Fibroblast of the aortic adventitia (primary cell): Measurements from ENCODE around the gene TEX2. TPM values are rescaled to one million over a fixed set of nuclear protein-coding genes. Genes with fewer than 3 reads are reported as not detected.

ENCODE experiments used
- DNase-seq: peaks from one replicate; pipeline ENCODE4 v3.0.0-alpha.2; 2010; ENCODE audit warnings: low read depth
- H3K4me3 ChIP-seq: 2 replicates; pipeline ENCODE4 v1.5.1; 2011; ENCODE audit warnings: low read depth, mild to moderate bottlenecking, control low read depth, low read length, moderate library complexity
- total RNA-seq: library from RNA; depleted of rRNA; stranded (reverse); fragments of >200 nt; gene quantifications from 2 replicates; pipeline ENCODE4 v1.2.3, GENCODE V29; 2012; ENCODE audit warnings: low replicate concordance
- TF ChIP-seq, protein P1 (sequence below): IDR thresholded peaks from 2 replicates; pipeline ENCODE4 v1.5.1; 2011; ENCODE audit warnings: mild to moderate bottlenecking, low read length, control low read depth, inconsistent platforms; ENCODE audit not compliant: insufficient read depth

Gene TEX2
- total RNA-seq, 1 donor = 24.6 TPM

GRCh38 chr17:64281962-64282752 lies 19.1 kb upstream of the TEX2 start:
- peak; percentile 89 for DNase-seq
- TF ChIP-seq, protein P1, sequence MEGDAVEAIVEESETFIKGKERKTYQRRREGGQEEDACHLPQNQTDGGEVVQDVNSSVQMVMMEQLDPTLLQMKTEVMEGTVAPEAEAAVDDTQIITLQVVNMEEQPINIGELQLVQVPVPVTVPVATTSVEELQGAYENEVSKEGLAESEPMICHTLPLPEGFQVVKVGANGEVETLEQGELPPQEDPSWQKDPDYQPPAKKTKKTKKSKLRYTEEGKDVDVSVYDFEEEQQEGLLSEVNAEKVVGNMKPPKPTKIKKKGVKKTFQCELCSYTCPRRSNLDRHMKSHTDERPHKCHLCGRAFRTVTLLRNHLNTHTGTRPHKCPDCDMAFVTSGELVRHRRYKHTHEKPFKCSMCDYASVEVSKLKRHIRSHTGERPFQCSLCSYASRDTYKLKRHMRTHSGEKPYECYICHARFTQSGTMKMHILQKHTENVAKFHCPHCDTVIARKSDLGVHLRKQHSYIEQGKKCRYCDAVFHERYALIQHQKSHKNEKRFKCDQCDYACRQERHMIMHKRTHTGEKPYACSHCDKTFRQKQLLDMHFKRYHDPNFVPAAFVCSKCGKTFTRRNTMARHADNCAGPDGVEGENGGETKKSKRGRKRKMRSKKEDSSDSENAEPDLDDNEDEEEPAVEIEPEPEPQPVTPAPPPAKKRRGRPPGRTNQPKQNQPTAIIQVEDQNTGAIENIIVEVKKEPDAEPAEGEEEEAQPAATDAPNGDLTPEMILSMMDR = peak; percentile 85
- H3K4me3 ChIP-seq = no peak overlapping the region

DNA sequence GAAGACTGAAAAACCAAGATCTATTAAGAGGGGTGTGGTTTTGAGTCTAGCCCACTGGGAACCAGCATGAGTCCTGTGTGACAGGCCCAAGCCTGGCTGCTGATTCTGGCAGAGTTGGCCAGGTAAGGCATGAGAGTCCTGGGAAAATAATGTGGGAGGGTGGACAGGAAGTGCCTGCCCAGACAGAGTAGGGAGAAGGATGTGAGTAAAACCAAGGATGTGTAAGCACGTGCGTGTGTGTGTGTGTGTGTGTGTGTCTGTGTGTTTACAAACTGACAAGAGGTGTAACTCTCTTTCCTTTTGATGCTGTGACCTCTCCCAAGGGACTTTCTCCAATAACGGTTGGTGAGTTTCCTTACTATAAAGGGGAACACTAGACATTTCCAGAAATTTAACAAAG lies 15.6 kb upstream of the TEX2 start:
- H3K4me3 ChIP-seq = no peak overlapping the region
- peak; percentile 43 for DNase-seq
- TF ChIP-seq, protein P1 = no peak

GRCh38 chr17:64277831-64278562 lies 14.9 kb upstream of the TEX2 start:
- H3K4me3 ChIP-seq = no peak overlapping the region
- DNase-seq = peak; percentile 61
- TF ChIP-seq, protein P1 = no peak

- DNase-seq = no peak
- no peak overlapping the region for H3K4me3 ChIP-seq
- TF ChIP-seq, protein P1 = no peak
These were observed 14.0 kb upstream of the TEX2 start for GRCh38 chr17:64276961-64277505.

DNA sequence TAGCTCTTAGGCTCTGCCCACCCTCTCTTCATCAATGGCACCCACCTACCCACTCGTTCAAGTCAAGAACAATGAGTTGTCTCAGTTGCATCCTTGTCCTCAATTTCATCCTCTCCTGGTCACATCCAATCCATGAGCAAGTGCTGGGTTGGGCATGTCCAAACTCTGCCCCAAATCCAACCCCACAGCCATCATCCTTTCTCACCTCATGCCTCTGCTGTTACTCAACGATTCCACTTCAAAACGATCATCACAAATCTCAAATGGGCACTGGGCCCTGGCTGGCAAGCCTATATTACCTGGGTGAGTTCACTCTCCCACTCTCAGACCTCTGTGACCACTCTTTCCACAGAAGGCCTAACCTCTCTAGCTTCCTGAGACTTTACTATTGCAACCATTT lies 12.0 kb upstream of the TEX2 start:
- no peak overlapping the region for H3K4me3 ChIP-seq
- TF ChIP-seq, protein P1 = no peak
- DNase-seq = no peak

GRCh38 chr17:64273006-64273405 lies 9.9 kb upstream of the TEX2 start:
- no peak for DNase-seq
- TF ChIP-seq, protein P1 = no peak
- no peak overlapping the region for H3K4me3 ChIP-seq
